ENCODE results near the gene KAT14. TPM values are rescaled to one million over a fixed set of nuclear protein-coding genes. Genes with fewer than 3 reads are reported as not detected.
"Not testable (repeated sequence)": the region's sequence is repeated elsewhere in the genome, so short reads cannot be mapped to it uniquely, and the experiment has no call there.

The KAT14 gene
- total RNA-seq, 1 donor = 16.0 TPM

DNA sequence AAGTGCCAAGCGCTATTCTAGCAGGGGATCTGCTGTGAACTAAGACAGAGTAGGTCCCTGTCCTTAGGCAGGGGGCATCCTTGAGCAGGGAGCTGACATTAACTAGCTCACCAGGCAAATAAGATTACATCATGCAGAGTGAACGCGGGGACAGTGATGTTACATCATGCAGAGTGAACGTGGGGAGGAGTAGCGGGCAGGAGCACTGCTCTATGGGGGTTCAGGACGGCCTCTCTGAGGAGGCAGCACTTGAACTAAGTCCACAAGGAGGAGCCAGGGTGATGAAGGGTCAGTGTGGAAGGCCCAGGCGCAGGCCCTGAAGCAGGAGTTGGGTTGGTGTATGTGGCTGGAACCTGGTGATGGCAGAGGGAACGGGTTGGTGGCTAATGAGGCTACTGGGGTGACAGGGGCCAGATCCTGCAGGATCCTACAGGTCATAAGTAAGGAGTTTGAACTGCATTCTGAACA is 38.7 kb downstream of the KAT14 start:
- TF ChIP-seq CTCF (IDR thresholded peaks at IDR 0.05; ENCODE audit: insufficient read depth, low read depth, low read length) = no peak
- no peak overlapping the region for H3K4me3 ChIP-seq (ENCODE audit: low read depth, low read length)
- no peak for DNase-seq (ENCODE audit: low read depth)

GRCh38 chr20:18180366-18180765 is 42.7 kb downstream of the KAT14 start:
- not testable (repeated sequence) for DNase-seq (ENCODE audit: low read depth); H3K4me3 ChIP-seq (ENCODE audit: low read depth, low read length)

DNA sequence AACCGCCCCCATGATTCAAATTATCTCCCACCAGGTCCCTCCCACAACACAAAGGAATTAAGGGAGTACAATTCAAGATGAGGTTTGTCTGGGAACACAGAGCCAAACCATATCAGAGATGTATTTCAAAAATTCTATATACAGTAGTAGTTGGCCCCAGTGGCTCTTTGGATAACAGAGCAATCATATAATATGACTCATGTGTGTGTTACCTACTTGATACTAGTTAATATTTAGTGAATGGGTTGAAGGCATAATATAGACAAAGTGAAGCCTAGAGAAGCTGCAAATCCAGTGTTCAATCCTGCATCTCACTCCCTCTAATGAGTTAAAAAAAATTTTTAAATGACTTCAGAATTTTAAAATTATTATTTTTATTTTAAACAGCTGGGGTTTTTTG is 43.2 kb downstream of the KAT14 start:
- no peak for TF ChIP-seq CTCF (IDR thresholded peaks at IDR 0.05; ENCODE audit: insufficient read depth, low read depth, low read length)
- H3K4me3 ChIP-seq (ENCODE audit: low read depth, low read length) = no peak overlapping the region
- DNase-seq (ENCODE audit: low read depth) = no peak

- peak; percentile 36 for DNase-seq (ENCODE audit: low read depth)
- H3K4me3 ChIP-seq (ENCODE audit: low read depth, low read length) = no peak overlapping the region
- TF ChIP-seq CTCF (IDR thresholded peaks at IDR 0.05; ENCODE audit: insufficient read depth, low read depth, low read length) = no peak
Measured at GRCh38 chr20:18187020-18187419, 49.4 kb downstream of the KAT14 start.

DNA sequence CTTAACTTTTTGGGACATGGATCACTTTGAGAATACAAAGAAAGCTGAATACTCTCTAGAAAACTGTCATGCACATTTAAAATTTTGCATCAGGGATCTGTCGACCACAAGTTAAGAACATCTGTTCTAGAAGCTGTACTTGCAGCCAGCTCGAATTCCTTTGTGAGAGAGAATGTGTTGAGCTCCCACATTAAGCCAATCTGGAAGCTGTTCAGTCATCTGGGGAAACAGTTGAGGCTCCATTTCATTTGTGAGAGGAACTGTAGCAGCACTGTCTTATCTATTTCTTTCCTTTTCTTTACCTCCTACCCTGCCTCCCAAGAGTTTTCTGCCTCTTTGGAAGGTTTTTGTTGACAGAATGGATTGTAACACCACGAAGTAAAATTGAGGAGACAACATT is 50.8 kb downstream of the KAT14 start:
- no peak overlapping the region for H3K4me3 ChIP-seq (ENCODE audit: low read depth, low read length)
- peak; percentile 43 for DNase-seq (ENCODE audit: low read depth)
- TF ChIP-seq CTCF (IDR thresholded peaks at IDR 0.05; ENCODE audit: insufficient read depth, low read depth, low read length) = no peak

- no peak overlapping the region for H3K4me3 ChIP-seq (ENCODE audit: low read depth, low read length)
- no peak for TF ChIP-seq CTCF (IDR thresholded peaks at IDR 0.05; ENCODE audit: insufficient read depth, low read depth, low read length)
- DNase-seq (ENCODE audit: low read depth) = peak; percentile 44
Measured at GRCh38 chr20:18190338-18191233, 52.9 kb downstream of the KAT14 start.

DNA sequence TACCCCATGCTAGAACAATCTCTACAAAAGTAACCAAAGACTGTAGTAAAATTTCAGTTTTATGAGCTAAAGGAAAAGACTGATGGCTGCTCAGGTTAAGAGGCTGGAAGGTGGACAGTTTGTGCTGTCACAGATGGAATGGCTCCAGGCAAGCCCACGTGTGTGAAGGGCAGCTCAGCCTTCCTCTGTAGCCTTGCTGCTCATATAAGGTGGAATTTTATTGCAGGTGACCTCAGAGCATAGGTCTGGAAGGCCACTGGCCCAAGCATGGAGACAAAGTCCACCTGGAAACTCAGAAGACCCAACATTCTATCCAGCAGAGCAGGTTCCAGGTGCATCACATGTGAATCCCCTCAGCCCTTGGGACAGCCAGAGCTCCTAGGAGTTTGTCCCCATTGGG is 53.6 kb downstream of the KAT14 start:
- no peak for DNase-seq (ENCODE audit: low read depth)
- no peak overlapping the region for H3K4me3 ChIP-seq (ENCODE audit: low read depth, low read length)
- no peak for TF ChIP-seq CTCF (IDR thresholded peaks at IDR 0.05; ENCODE audit: insufficient read depth, low read depth, low read length)

GRCh38 chr20:18194461-18194860 is 56.8 kb downstream of the KAT14 start:
- not testable (repeated sequence) for DNase-seq (ENCODE audit: low read depth); H3K4me3 ChIP-seq (ENCODE audit: low read depth, low read length)
